ENCODE data around the gene SORT1. TPM values are rescaled to one million over a fixed set of nuclear protein-coding genes. Genes with fewer than 3 reads are reported as not detected.

Gene SORT1
- total and polyA plus RNA-seq, 4 donors, result 1.0 to 10.6 (median 3.4) TPM

GRCh38 chr1:109412551-109412950, 14.8 kb upstream of the SORT1 start:
- no peak for TF ChIP-seq RAD21 (IDR thresholded peaks at IDR 0.05)
- no peak for TF ChIP-seq YY1 (IDR thresholded peaks at IDR 0.05)
- TF ChIP-seq JUND (IDR thresholded peaks at IDR 0.05), result no peak
- TF ChIP-seq REST (IDR thresholded peaks at IDR 0.05), result no peak
- no peak for TF ChIP-seq ATF3 (IDR thresholded peaks at IDR 0.05)
- TF ChIP-seq HNF4G (IDR thresholded peaks at IDR 0.05), result no peak
- H3K9ac ChIP-seq (ENCODE audit: low read depth in 1 of 2, low read length in 2 of 2), result no peak overlapping the region
- H3K4me1 ChIP-seq (ENCODE audit: control insufficient read depth in 4 of 4, insufficient read depth in 4 of 4, low read length in 3 of 4), result no peaks in the 10 kb centered on the region
- no peak for DNase-seq (ENCODE audit: low spot score)
- WGBS, result 93% methylated on average over 2 of the region's 2 CpGs
- H3K27ac ChIP-seq (ENCODE audit: low read depth in 1 of 2, low read length in 2 of 2), result no peak overlapping the region
- no peak overlapping the region for H3K4me3 ChIP-seq (ENCODE audit: low read depth in 1 of 3, low read length in 3 of 3)
- H3K27me3 ChIP-seq (ENCODE audit: control insufficient read depth in 4 of 4, insufficient read depth in 4 of 4, low read length in 3 of 4), result no peaks in the 10 kb centered on the region
- H3K9me3 ChIP-seq (ENCODE audit: control insufficient read depth in 4 of 4, low read length in 3 of 4), result no peaks in the 10 kb centered on the region
- H3K36me3 ChIP-seq (ENCODE audit: control insufficient read depth in 4 of 4, insufficient read depth in 3 of 4, low read depth in 1 of 4, low read length in 3 of 4), result peaks cover 16 to 82% (median 68%) of the 10 kb centered on the region in 4 donors

- 82% methylated on average over 4 of the region's 4 CpGs for WGBS
- H3K27ac ChIP-seq (ENCODE audit: low read depth in 1 of 2, low read length in 2 of 2), result peak overlapping the region in 1 of 2 donors; percentile 7
Measured at GRCh38 chr1:109404838-109405237, 7.1 kb upstream of the SORT1 start.

More at GRCh38 chr1:109404838-109405237, 7.1 kb upstream of the SORT1 start:
- no peak overlapping the region for H3K4me3 ChIP-seq (ENCODE audit: low read depth in 1 of 3, low read length in 3 of 3)
- H3K27me3 ChIP-seq (ENCODE audit: control insufficient read depth in 4 of 4, insufficient read depth in 4 of 4, low read length in 3 of 4), result no peaks in the 10 kb centered on the region
- H3K4me1 ChIP-seq (ENCODE audit: control insufficient read depth in 4 of 4, insufficient read depth in 4 of 4, low read length in 3 of 4), result no peaks in the 10 kb centered on the region
- peaks cover 6 to 72% (median 44%) of the 10 kb centered on the region in 4 donors for H3K36me3 ChIP-seq (ENCODE audit: control insufficient read depth in 4 of 4, insufficient read depth in 3 of 4, low read depth in 1 of 4, low read length in 3 of 4)
- no peaks in the 10 kb centered on the region for H3K9me3 ChIP-seq (ENCODE audit: control insufficient read depth in 4 of 4, low read length in 3 of 4)
- H3K9ac ChIP-seq (ENCODE audit: low read depth in 1 of 2, low read length in 2 of 2), result no peak overlapping the region
- DNase-seq (ENCODE audit: low spot score), result no peak
- no peak for TF ChIP-seq FOXA2 (IDR thresholded peaks at IDR 0.05)
- TF ChIP-seq GABPA (IDR thresholded peaks at IDR 0.05 in 1 of 2, conservative IDR thresholded peaks at IDR 0.05 in 1 of 2), result no peak
- TF ChIP-seq ATF3 (IDR thresholded peaks at IDR 0.05), result no peak
- TF ChIP-seq RXRA (IDR thresholded peaks at IDR 0.05), result no peak
- TF ChIP-seq CTCF (IDR thresholded peaks at IDR 0.05; ENCODE audit: low read depth, low read length, missing input control), result no peak
- no peak for TF ChIP-seq HNF4G (IDR thresholded peaks at IDR 0.05)
- no peak for TF ChIP-seq HNF4A (conservative IDR thresholded peaks at IDR 0.05)

All from liver (tissue), 9 donors.